22Rv1 (cell line): ENCODE measurements around the gene ARHGEF40.
A peak's percentile ranks its signal among the peaks of the same experiment; 100 is the strongest.

ENCODE experiments used
- H3K27ac ChIP-seq: fragments of 450-650 bp; 2 replicates; pipeline ENCODE4 v1.5.1; 2017
- ZFX ChIP-seq: fragments of 450-650 bp; IDR thresholded peaks from 2 replicates; pipeline ENCODE4 v1.6.1; 2017; ENCODE audit warnings: antibody characterized with exemption, borderline replicate concordance
- TF ChIP-seq, protein P1 (sequence below): fragments of 450-650 bp; IDR thresholded peaks from 2 replicates; pipeline ENCODE4 v1.5.1; 2017; ENCODE audit warnings: mild to moderate bottlenecking

The ARHGEF40 gene

DNA sequence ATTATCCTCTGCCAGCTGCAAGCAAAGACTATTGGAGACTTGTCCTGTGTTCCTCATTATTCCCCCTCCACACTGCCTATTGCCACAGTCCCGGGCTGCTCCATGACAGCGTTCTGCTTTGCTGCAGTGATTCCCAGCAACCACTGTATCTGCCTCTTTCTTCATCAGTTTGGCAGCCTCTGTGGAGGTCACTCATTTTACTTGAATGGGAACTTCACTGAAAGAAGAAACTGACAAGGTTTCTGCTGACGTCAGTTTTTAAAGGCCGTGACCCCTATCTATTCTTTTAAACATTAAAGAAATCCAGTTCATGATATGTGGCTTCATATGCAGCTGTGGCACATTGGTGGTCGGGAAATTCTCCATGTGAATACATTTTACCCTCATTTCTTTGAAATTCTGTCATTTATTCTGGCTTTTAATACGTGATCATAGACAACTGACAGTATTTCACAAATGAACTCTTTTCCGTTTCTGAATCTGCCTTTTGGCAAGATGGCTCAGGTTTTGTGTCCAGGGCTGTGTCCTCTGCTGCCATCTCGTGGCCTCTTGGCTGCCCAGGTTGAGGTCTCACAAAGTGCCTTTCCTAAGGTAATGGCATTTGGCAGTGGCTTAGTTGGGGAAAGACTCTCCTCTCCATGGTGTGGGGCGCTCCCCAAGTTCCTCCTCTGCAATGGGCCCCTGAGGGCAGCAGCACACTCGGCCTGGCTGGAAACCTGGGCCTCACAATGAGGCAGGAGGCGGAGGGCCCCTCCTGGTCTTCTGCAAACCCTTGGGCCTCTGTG, 36.6 kb downstream of the ARHGEF40 start:
- no peak for TF ChIP-seq ZFX
- TF ChIP-seq, protein P1, sequence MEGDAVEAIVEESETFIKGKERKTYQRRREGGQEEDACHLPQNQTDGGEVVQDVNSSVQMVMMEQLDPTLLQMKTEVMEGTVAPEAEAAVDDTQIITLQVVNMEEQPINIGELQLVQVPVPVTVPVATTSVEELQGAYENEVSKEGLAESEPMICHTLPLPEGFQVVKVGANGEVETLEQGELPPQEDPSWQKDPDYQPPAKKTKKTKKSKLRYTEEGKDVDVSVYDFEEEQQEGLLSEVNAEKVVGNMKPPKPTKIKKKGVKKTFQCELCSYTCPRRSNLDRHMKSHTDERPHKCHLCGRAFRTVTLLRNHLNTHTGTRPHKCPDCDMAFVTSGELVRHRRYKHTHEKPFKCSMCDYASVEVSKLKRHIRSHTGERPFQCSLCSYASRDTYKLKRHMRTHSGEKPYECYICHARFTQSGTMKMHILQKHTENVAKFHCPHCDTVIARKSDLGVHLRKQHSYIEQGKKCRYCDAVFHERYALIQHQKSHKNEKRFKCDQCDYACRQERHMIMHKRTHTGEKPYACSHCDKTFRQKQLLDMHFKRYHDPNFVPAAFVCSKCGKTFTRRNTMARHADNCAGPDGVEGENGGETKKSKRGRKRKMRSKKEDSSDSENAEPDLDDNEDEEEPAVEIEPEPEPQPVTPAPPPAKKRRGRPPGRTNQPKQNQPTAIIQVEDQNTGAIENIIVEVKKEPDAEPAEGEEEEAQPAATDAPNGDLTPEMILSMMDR: peak; percentile 98
- peak overlapping the region; percentile 99 for H3K27ac ChIP-seq

DNA sequence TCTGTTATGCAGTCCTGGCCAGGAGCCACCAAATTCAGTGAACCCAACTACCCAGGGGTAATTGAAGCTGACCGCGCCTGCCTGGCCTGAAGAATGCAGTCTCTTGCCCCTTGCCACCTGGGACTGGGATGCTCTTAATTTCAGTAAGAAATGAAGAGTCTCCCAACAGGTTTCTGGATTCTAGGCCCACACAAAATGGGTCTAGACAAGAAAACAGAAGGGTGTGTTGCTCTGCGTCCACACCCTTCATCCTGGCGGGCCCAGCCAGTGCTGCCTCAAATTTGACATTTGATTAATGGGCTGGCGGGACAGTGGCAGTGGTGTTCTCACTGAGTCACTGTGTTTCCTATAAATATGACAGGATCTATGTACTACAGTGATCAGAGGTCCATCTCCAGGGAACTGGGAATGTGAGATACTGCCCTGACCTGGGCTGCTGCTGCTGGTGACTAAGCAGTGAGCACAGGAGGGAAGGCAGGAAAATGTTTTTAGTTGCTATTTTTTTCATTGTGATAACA, 37.2 kb downstream of the ARHGEF40 start:
- TF ChIP-seq ZFX: no peak
- TF ChIP-seq, protein P1: no peak
- H3K27ac ChIP-seq: peak overlapping the region; percentile 99

DNA sequence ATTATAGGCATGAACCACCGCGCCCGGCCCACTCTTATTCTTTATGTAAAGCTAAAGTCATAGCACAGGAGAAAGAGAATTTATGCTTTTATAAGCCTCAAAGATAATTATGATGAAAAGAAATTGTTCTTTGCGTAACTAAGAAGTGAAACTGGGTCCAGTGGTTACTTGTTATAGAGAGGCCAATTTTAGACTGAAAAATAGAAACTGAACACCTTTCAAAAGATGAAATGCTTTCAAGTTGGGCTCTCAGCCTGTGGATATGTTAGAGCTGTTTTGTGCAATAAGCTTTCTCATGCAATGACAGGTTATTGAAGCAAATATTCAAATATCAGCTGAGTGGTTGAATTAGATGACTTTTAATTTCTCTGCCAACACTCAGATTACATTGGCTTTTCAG, 38.7 kb downstream of the ARHGEF40 start:
- TF ChIP-seq, protein P1: no peak
- TF ChIP-seq ZFX: no peak
- no peak overlapping the region for H3K27ac ChIP-seq

DNA sequence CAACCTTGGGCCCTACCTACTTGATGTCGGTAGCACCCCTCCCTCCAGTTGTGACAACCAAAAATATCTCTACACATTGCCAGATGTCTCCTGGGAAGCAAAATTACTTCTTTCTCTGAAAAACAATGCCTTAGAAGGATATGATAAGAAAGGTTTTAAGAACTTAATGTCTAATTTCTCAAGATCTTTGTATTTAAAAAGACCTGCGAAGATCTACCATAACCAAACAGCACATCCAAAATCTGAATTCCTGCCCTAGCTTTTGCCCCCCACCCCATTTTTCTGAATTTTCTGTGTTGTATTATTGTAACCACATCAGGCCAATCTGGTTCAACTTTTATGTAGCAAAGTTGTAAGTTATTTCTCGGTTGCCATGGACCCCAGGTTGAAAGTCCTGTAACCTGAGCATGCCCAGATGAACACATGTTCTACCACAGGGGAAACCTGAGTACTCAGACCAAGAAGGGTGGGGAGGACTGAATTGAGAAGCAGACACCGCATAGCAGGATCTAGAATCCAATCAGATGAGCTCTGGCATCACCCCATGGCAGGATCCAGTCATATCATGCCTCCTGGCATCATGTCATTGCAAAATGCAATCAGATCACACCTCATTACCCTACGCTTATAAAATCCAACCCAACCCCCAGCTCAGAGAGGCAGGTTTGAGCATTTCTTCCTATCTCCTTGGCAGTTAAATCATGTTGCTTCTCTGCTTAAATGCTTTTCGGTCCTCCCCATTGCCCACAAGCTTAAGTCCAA, 39.5 kb downstream of the ARHGEF40 start:
- TF ChIP-seq, protein P1: no peak
- TF ChIP-seq ZFX: no peak
- H3K27ac ChIP-seq: no peak overlapping the region

DNA sequence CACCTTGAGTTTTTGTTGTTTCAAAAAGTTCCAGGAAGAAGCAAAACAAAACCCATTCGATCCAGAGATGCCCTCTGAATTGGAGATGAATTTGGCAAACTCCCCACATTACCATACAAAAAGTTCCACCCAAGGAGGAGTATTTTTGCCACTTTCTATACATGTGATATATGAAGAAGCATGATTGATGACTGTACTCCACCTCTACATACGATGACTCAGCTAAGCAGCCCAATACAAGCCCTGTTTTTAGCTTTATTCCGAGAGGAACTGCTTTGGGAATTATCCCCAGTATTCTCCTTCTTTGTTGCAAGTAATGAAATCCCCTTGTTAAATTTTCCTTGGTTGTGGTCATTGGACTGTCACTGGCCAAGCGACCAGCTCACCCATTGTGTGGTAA, 42.2 kb downstream of the ARHGEF40 start:
- no peak overlapping the region for H3K27ac ChIP-seq
- TF ChIP-seq, protein P1: no peak
- no peak for TF ChIP-seq ZFX

DNA sequence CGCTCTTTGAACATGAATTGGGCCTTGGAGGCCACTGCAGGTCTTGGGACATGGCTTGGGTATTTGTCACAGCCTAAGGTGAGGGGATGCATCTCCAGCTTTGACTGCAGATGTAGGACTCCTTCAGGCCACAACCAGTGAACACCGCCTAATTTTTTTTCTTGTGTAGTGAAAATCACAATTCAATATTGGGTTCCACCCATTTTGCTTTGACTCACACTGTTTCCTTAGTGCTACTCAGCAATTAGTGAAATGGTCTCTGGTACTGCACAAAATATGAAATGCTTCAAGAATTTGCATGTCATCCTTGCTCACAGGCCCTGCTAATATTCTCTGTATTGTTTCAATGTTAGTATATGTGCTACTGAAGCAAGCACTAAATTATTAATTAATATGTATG, 43.3 kb downstream of the ARHGEF40 start:
- TF ChIP-seq, protein P1: no peak
- no peak for TF ChIP-seq ZFX
- no peak overlapping the region for H3K27ac ChIP-seq

DNA sequence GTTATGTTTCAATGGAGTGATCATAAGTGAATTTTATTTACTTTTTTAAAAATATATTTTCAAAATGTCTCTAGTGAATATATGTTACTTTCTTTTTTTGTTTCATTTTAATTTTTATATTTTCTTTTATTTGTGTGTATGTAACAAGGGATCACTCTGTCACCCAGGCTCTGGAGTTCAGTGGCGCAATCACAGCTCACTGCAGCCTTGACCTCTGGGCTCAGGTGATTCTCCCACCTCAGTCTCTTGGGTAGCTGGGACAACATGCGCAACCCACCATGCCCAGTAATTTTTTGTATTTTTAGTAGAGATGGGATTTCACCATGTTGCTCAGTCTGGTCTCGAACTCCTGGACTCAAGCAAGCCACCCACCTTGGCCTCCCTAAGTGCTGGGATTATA, 48.8 kb downstream of the ARHGEF40 start:
- no peak overlapping the region for H3K27ac ChIP-seq
- TF ChIP-seq, protein P1: no peak
- no peak for TF ChIP-seq ZFX
